Kasumi-1 (cell line): ENCODE measurements around the gene SLC35B4.
A peak's percentile ranks its signal among the peaks of the same experiment; 100 is the strongest.
"Not testable (repeated sequence)": the region's sequence is repeated elsewhere in the genome, so short reads cannot be mapped to it uniquely, and the experiment has no call there.

Experiments
- DNase-seq, 2 experiments: peaks; one replicate each; lab custom pipeline; 2025; lab: John Stamatoyannopoulos, UW

Gene SLC35B4

DNA sequence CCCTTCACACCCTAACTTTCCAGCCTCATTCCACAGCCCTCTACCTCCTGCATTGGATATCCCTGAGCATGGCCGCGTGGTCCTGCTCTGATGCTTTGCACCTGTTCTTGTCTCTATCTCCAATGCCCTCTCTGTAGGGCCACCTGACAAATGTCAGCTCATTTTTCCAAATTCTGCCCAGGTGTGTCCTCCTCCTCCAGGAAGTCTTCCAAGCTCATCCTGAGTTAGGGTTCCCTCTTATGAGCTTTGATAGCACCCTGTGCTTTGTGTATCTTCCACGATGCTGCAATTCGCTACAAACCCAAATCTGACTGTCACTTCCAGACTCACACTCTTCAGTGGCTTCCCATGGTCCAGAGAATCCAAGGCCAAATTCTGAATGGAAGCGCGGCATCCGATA, 14.7 kb upstream of the SLC35B4 start:
- no peak for DNase-seq

DNA sequence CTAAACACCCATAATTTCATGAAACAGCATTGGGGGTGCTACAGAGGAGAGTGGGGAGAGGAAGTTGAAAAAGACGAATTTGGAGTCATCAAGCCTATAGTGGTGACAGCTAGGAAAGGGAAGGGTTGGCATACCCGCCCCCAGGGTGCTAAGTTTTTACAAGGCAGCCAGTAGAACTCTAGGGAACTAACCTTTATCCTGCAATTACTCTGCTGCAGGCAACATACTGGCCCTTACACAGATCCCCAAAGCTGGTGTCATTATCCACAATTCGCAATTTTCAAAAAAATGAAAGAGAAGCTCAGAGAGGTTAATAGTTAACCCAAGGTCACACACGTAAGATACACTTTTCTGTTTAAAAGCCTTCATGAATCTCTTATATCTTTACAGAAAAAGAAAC, 14.2 kb upstream of the SLC35B4 start:
- DNase-seq: no peak

DNA sequence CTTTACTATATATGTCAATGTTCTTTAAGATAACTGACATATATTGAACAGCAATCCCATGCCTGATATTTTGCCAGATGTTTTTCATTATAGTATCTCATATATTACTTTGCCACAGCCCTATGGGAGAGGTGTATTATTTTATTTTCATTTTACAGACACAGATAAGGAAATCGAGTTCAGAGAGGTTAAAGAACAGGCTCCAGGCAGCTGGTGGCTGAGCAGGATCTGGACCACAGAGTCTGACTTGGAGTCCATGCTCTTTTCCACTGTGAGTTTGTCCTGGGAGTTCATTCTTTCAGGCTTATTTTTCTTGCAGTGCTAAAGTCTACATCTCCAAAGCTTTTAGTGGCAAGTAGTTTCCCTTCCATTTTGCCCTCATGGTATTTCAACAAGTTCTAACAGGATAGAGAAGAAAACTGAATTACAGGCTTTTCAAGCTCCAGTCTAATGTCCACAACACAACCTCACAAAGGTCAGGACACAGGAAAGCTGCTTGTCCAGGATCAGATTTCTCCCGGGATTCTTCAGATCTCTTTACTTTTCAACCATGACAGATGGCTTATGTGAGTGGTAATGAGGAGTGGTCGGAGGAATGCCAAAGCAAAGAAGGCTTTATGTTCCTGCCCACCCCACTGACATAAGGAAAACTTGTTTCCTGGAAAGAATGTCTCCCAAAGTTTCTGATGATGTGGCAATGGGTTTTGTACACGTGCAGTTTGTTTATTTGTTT, 13.1 kb upstream of the SLC35B4 start:
- no peak for DNase-seq

DNA sequence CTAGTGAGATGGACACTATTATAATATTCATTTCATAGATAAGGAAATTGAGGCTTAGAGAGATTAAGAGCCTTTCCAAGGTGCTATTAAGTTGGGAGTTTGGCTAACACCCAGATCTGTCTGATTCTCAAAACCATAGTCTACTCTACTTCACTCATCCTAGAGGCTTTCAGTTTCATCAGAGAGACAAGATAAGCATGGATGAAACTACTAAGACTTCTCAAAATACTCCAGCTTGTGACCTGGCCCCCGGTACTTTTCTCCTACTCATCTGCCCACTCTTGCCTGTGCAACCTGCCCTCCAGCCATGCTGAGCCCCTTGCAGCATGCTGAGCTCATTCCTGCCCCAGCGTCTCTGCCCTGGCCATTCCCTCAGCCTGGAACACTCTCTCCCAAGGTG, 12.2 kb upstream of the SLC35B4 start:
- no peak for DNase-seq

DNA sequence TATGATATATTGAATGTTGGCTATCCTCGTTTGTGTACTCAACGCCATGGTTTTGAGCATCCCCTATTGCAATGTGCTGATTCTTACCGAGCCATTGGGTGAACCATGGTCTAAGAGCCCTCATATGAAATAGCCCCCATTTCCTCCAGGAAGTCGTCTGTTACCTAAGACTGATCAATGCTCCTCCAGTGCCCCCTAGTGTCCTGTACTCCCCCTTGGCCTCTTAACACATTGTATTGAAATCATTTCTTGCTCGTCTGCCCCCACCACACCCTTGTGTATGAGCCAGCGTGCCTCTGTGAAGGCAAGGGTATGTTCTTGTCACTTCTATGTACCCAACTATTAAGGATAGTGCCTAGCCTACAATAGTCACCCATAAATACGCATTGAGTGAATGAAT, 11.2 kb upstream of the SLC35B4 start:
- DNase-seq: peak; percentile 76 to 82

DNA sequence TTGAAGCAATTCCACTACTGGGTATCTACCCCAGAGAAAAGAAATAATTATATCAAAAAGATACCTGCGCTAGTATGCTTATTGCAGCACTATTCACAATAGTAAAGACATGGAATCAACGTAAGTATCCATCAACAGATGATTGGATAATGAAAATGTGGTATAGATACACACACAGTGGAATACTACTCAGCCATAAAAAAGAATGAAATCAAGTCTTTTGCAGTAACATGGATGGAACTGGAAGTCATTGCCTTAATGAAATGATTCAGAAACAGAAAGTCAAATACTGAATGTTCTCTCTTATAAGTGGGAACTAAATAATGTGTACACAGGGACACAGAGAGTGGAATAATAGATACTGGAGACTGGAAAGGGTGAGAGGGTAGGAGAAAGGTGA, 7.4 kb upstream of the SLC35B4 start:
- no peak for DNase-seq

DNA sequence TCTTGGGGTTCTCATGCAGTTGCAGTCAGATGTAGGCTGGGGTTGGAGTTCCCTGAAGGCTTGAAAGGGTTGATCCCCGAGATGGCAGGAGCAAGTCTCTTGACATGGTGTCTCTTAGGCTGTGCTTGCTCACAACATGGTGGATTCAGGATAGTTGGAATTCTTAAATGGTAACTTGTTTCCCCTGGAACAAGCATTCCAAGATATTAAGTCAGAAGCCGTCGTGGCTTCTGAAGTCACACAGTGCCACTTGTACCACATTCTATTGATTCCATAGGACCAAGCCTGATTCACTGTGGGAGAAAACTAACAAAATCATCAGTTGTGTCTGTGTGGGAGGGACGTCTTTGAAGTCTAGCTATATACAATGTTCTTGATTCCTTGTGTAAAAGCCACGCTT, 3.5 kb upstream of the SLC35B4 start:
- DNase-seq: no peak

DNA sequence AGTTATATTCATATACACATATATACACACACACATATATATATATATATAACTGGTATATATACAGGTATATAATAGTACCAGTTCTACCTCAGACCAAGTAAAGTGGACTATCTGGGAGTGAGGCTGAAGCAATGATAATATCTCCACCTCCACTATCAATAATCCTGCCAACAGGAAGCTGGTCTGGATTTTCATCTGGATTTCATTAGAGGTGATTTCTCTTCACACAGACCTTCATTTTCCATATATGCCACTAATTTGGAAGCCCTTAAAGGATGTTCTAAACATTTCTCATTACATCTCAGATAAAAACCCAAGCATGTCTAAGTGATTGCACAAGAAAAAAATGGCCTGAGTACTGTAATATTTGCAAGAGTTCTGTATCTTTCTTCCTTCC, 1.7 kb upstream of the SLC35B4 start:
- no peak for DNase-seq

DNA sequence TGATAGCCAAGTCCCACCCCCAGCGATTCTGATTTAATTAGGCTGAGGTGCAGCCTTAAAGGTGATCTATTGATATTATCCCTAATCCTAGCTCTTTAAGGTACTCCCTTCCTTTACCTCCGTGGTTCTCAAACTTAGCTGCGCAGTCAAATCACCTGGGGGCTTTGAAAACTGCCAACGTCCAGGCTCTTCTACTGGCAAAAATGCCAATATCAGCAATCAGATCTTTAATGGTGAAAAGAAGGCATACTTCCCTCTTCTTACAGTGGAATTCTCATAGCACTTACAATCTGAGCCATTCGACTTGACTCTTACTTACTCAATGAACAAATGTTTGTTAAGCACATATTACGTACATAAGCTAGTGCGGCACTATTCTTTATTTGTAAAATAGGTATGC, 704 bp upstream of the SLC35B4 start:
- DNase-seq: no peak

DNA sequence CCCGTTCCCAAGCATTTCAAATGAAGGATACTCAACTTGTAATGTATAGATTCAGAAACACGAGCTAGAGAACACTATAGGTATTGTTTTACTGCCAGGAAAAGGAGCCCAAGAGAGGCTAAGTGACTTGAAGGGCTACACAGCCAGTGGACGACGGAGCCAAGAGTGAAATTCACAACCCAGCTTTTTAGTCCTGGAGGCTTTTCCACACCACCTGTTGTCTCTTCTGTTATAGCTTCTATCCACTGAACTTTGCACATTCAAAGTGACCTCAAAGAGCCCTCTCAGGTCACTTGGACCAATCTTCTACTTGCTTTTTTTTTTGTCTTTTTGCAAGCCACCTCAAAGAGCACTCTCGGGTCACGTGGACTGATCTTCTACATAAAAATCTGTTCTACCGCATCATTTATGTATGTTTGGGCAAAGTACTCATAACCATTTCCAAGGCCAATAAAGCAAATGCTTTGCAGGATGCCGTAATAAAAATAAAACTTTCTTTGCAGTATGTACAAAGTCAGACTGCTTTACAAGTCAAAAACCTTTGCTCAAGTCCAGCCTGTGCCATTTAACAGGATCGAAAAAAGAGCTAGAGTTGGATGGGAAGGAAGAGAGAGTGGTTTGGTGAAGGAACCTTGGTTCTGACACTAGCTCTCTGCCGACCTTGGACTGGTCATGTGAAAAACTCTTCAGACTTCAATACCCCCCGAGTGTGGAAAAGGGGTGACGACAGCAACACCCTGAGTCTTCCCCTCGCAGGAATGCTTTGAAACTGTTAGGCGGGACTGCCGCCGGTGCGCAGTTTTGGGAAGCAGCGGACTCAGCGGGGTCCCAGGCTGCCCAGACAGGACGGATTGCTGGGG, 821 bp downstream of the SLC35B4 start:
- peak; percentile 14 to 28 for DNase-seq

DNA sequence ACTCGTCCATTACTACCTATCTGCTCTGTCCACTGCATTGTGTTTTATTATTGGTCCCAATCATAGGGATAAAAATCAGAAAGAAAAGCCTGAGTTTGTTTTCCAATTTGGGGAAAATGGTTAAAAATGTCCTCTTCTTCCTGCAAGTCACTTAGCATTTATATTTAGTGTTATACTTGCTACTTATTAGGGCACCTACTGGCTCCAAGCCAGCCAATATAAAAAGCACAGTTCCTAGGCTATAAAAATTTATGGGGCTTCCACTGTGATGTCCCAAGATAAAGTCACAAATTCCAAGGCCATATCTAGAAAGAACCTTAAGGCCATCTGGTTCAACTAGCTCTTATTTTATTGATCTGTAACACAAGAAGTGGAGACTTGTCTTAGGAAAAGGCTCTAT, 3.2 kb downstream of the SLC35B4 start:
- DNase-seq: no peak

DNA sequence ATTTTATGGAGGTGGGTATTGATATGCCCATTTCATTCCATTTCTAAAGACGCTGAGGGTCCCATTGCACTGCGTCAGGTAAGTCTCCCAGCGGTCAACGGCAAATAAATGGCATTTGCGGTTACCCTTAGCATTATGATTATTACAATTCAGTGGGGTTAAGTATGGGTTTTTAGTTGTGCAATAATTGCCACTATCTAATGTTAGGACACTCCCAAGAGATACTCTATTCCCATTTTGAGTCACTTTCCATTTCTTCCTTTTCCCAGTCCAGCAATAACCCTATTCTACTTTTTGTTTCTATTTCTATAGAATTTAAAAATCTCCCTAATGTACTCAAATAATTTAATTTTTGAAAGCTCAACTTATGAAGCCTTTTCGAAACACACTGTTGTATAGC, 4.0 kb downstream of the SLC35B4 start:
- DNase-seq: no peak

DNA sequence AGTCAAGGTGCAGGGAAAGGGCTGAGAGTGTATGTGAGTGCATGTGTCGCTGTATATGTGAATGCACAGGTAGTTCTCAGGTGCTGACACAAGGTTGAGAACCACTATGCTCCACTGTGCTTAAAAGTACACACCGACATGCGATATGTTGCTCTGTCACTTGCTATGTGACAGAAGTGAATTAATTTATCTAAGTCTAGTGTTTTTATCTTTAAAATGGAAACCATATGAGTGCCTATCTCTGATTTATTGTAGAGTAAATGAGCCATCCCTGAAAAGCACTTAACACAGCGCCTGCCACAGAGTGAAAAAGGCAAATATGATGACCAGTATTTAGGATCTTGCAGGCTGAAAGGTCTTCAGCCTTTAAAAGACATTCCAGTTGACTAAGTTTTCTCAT, 4.9 kb downstream of the SLC35B4 start:
- DNase-seq: no peak

DNA sequence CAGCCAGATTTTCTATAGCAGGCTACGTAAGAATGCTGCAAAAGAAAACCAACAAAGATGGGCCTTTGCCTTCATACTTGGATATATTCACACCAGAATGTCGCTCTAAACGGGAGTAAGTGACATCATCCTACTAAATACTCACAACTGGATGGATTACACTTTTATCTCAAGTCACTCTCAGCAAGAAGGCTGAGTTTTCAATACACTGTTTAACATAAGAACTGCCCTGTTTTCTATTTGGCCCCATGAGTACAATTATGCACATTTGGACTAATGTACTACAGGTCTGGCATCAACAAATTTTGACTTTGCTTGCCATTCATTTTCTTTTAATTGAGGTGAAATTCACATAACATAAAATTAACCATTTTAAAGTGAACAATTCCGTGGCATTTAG, 8.2 kb downstream of the SLC35B4 start:
- DNase-seq: no peak

DNA sequence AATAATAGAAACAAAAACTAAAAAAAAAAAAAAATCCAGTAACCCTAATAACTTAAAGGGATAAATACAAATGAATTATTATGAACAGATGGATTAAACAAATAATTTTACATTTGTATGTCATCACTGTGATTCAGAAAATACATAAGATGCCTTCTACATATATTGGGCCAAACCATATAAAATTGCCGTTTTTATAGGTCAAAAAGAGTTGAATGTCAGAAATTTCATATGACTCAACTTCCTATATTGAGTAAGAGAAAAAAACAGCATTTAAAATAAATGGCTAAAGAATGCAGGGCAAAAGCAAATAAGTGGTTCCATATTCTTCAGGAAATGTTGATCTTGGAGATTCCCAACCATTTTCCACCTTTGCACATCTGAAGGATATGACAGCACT, 9.4 kb downstream of the SLC35B4 start:
- no peak for DNase-seq

DNA sequence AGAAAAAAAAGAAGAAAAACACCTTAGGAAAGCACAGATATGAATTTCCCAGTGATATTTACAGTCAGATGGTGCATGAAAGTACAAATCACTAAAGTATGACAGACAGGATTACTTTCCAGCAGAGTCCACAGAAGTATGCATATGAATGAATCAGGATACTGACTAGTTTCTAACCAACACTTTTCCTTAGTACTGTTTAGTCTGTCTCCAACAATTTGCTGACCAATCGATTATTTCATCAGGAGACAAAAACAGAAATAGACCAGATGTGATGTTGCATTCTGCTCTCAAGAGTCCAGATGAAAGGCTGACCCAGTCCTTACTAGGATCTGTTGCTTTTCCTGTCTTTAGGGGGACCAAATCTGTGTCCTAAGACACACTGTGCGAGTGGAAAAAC, 14.6 kb downstream of the SLC35B4 start:
- DNase-seq: no peak

DNA sequence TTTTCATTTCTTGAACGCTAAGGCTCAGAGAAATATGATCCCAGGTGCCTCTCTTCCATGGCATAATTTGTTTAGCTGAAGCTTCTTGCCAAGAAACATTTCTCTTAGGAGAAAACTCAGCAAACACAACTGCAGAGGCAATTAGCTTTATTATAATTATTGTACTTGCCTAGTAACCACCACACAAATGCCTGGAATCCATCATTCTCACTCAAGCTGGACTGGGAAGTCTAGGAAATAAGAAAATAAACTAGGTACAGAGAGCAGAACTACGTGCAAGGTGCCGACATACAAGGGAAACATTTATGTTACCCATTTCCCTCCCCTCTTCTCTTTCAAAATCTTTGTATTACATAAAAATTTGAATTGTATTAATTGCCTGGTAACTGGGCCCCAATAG, 15.1 kb downstream of the SLC35B4 start:
- DNase-seq: no peak

DNA sequence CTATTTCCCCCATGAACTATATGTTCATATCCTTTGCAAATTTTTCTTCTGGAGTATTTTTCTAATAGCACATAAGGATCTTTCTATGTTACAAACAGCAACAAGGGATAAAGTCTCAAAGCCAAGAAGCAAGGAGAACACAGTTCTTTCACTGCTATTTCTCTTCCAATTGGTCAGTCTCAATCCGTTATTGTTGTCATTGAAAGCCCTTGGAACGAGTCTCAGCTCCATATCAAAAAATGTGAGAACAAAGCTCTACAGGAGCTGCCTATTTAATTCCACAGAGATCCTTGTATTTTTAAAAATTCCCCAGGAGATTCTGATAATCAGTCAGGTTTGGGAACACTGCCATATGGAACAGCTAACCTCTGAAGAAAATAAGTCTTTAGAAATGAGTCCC, 15.7 kb downstream of the SLC35B4 start:
- no peak for DNase-seq

DNA sequence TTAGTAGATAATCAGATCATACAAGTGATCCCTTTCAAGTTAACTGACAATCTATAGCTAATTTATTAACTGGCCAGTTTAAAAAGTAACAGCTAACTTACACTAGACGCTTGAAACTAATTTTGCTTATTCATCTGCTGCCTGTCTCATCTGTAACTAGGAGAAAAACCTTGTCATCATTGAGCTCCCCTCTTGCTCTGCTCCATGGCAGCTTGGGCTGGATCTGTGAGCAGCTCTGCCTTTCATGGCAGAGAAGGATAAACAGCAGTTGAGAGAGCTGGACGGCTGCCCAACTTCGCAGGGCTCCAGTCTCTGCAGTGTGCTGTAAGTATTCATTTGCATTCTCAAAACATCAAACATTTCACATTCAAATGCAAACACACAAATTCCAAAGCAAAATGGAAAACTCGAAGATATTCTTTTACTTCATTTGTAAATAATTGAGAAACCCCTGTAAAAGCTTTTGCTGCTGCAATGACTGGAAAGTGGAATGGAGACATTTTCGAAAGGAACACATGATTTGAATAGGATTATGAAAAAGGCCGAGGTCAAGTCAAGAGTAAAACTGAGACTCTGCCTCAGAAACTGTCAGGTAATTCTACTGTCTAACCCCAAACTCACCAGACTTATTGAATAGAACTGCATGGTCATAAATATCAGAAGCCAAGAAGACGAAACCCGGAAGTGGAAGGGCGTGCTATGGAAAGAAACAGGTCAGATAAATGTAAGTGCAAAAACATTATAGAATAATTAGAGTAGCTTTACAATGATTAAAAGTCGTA, 17.6 kb downstream of the SLC35B4 start:
- no peak for DNase-seq

DNA sequence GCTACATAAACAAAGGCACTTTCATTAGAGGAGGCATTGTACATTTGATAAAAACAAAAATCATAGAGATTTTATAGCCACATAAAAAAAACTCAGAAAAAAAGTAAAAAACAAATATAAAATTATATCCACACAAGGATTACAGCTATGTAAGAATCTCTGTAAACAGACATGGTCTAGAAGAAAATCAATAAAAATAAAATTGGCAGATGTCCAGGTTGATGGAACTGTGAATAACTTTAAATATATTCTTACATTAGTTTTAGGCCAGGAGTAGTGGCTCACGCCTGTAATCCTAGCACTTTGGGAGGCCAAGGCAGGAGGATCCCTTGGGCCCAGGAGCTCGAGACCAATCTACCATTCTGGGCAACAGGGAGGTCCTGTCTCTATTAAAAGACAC, 19.2 kb downstream of the SLC35B4 start:
- DNase-seq: no peak

DNA sequence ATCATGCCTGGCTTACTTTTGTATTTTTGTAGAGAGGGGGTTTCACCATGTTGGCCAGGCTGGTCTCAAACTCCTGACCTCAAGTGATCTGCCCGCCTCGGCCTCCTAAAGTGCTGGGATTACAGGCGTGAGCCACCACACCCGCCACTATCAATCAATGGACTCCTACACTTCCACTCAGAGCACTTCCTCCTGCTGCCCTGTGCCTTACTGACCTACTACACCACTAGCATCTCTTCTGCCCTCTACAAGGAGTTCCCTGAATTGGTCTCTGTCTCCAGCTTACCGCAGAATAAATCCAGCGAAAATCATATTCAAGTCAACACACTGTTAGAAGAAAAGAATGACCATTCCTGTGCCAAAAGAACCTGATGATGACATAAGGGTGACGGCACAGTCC, 20.7 kb downstream of the SLC35B4 start:
- not testable (repeated sequence) for DNase-seq

DNA sequence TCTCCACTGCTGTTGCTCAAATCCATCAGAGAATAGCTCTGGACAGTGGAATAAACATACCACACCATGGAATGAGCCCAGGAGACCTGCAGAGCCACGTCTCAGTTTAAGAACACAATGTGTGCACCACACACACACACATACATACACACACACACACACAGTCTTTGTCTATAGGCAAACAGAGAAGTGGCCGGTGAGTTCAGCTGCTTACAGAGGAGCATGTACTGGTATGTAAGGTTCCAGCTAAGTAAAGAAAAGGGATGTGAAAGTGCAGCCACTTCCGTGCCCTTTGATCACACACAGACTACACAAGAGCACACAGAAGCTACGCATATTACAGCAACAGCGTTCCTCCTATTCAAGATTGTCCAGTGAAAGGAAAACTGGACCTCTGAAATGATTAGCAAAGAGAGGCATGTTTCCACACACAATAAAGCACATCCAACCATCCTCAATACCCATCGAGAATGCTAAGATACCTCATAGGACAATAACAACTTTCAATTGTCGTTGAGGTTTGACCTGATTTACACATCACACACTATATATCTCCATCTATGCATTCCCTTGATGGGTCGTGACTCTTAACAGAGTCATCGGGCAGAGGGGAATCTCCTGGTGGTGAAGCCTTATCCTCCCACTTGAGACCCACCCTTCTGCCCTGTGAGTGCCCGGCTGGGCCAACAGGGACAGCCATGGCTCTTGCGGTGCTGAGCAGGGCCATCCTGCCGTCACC, 23.6 kb downstream of the SLC35B4 start:
- no peak for DNase-seq
